Choroid plexus epithelial cell (primary cell): ENCODE data around the gene NALCN.

Source experiments
- DNase-seq: peaks from one replicate; pipeline ENCODE4 v3.0.0-alpha.2; 2010; ENCODE audit warnings: low read depth
- H3K4me3 ChIP-seq: 2 replicates; pipeline ENCODE4 v1.5.1; 2011; ENCODE audit warnings: low read depth, mild to moderate bottlenecking, control low read depth, low read length, moderate library complexity
- TF ChIP-seq, protein P1 (sequence below): conservative IDR thresholded peaks from 2 replicates; pipeline ENCODE4 v1.5.1; 2011; ENCODE audit warnings: low read depth, mild to moderate bottlenecking, control low read depth, inconsistent platforms, low read length, moderate library complexity

The NALCN gene

DNA sequence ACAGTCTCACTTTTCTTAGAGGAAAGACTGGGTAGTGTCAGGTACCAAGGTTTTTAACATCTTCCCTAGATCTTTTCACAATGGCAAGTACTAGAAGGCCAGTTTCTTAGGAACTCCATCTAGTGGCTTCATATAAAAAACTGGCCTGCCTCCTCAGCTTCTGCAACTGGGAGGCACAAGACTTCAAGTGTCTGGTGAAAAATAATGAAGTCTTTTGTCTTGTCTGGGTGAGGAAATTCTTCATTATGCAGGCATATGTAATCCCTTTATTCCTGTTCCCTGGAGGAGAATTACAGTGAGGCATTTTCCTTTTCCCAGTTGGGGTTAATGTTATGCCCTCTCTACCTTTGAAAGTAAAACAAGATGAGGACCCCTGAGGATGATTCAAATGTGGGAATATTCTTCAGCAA lies 300.5 kb downstream of the NALCN start:
- DNase-seq: peak; percentile 52
- TF ChIP-seq, protein P1, sequence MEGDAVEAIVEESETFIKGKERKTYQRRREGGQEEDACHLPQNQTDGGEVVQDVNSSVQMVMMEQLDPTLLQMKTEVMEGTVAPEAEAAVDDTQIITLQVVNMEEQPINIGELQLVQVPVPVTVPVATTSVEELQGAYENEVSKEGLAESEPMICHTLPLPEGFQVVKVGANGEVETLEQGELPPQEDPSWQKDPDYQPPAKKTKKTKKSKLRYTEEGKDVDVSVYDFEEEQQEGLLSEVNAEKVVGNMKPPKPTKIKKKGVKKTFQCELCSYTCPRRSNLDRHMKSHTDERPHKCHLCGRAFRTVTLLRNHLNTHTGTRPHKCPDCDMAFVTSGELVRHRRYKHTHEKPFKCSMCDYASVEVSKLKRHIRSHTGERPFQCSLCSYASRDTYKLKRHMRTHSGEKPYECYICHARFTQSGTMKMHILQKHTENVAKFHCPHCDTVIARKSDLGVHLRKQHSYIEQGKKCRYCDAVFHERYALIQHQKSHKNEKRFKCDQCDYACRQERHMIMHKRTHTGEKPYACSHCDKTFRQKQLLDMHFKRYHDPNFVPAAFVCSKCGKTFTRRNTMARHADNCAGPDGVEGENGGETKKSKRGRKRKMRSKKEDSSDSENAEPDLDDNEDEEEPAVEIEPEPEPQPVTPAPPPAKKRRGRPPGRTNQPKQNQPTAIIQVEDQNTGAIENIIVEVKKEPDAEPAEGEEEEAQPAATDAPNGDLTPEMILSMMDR: peak; percentile 50
- no peak overlapping the region for H3K4me3 ChIP-seq

- no peak overlapping the region for H3K4me3 ChIP-seq
- TF ChIP-seq, protein P1: no peak
- no peak for DNase-seq
These were observed 304.4 kb downstream of the NALCN start for GRCh38 chr13:101111894-101112293.

DNA sequence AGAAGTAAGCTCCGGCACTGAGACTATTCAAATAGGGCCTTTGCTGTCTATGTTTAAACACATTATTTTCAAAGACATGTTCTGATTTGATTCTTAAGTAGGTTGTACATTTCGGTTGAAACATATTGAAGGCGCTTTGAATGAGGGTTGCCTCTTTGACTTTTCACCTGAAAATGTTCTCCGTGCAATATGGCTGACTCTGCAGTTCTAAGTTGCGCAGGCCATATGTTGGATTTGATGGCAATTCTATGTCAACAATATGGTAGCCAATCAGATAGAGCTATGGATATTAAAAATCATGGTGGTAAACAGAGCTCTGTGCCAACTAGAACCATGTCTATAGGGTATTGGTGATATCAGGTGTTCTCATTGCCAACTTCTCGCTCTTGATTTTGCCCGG lies 307.3 kb downstream of the NALCN start:
- TF ChIP-seq, protein P1: no peak
- DNase-seq: no peak
- no peak overlapping the region for H3K4me3 ChIP-seq

GRCh38 chr13:101098873-101099272 lies 317.4 kb downstream of the NALCN start:
- DNase-seq: no peak
- no peak overlapping the region for H3K4me3 ChIP-seq
- TF ChIP-seq, protein P1: no peak

GRCh38 chr13:101092985-101093384 lies 323.3 kb downstream of the NALCN start:
- peak; percentile 3 for DNase-seq
- TF ChIP-seq, protein P1: no peak
- no peak overlapping the region for H3K4me3 ChIP-seq

GRCh38 chr13:101090287-101090686 lies 326.0 kb downstream of the NALCN start:
- TF ChIP-seq, protein P1: no peak

DNA sequence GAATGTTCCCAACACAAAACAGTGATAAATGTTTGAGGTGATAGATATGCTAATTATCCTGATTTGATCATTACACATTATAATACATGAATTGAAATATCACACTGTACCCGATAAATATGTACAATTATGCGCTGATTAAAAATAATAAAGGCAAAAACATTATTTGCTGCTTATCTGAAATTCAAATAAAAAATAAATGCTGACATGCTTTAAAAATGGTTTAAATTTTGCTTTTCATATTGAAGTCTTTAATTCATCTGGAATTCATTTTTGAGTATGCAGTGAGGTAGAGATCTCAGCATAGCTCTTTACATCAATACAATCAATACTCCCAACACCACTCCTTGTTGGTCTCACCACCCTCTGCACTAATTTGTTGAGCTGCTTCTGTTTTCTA lies 330.8 kb downstream of the NALCN start:
- no peak for DNase-seq

More at GRCh38 chr13:101090287-101090686, 326.0 kb downstream of the NALCN start:
- no peak for DNase-seq
- no peak overlapping the region for H3K4me3 ChIP-seq

More for the DNA sequence above, 330.8 kb downstream of the NALCN start:
- TF ChIP-seq, protein P1: no peak
- H3K4me3 ChIP-seq: no peak overlapping the region
